Panc1 (cell line): ENCODE measurements around the gene FILIP1. TPM values are rescaled to one million over a fixed set of nuclear protein-coding genes. Genes with fewer than 3 reads are reported as not detected.

Source experiments
- ATAC-seq: fragments of 200-7000 bp; cut with Tn5 transposase; 2 replicates; pipeline ENCODE4 v1.9.1; 2020; ENCODE audit warnings: mild to moderate bottlenecking, moderate library complexity
- BruUV-seq: library from RNA; stranded (reverse); fragments of 400-500 nt; replicated peaks from 2 replicates; lab custom pipeline; 2021; lab: Mats Ljungman, UMichigan
- CTCF ChIA-PET: fragments of 300-600 bp; sonication (Branson Sonifier 250); formaldehyde crosslinking; loops from one replicate; lab custom pipeline; 2022; ENCODE audit warnings: antibody characterized with exemption; lab: Charles Lee
- POLR2A ChIA-PET: fragments of 300-600 bp; sonication (Branson Sonifier 250); formaldehyde crosslinking; loops from one replicate; lab custom pipeline; 2022; ENCODE audit warnings: antibody characterized with exemption; lab: Charles Lee
- DNase-seq: peaks from one replicate; pipeline ENCODE4 v3.0.0-alpha.2; 2010; ENCODE audit warnings: low read depth, low spot score
- H3K27ac ChIP-seq: 2 replicates; pipeline ENCODE4 v1.5.1; 2011; ENCODE audit warnings: mild to moderate bottlenecking, low read length, inconsistent platforms
- H3K27me3 ChIP-seq: fragments of 200-500 bp; sonication (Bioruptor generic); 2 replicates; pipeline ENCODE4 v1.6.0; 2014; ENCODE audit warnings: low read length, inconsistent platforms; ENCODE audit not compliant: control insufficient read depth, insufficient read depth
- H3K36me3 ChIP-seq: fragments of 200-500 bp; sonication (Bioruptor generic); 2 replicates; pipeline ENCODE4 v1.5.1; 2014; ENCODE audit warnings: inconsistent platforms, mild to moderate bottlenecking, low read length, moderate library complexity; ENCODE audit not compliant: control insufficient read depth, insufficient read depth
- H3K4me1 ChIP-seq: 2 replicates; pipeline ENCODE4 v1.5.1; 2011; ENCODE audit warnings: inconsistent platforms, mild to moderate bottlenecking, low read length, moderate library complexity; ENCODE audit not compliant: control insufficient read depth, insufficient read depth
- H3K4me3 ChIP-seq, 2 experiments: 2 replicates each; pipeline ENCODE4 v1.5.1; 2011 to 2012; ENCODE audit warnings: low read depth in 2 of 2, low read length in 2 of 2, mild to moderate bottlenecking in 2 of 2, inconsistent platforms in 1 of 2, moderate library complexity in 1 of 2
- H3K9me3 ChIP-seq: fragments of 200-500 bp; sonication (Bioruptor generic); 2 replicates; pipeline ENCODE4 v1.5.1; 2014; ENCODE audit warnings: low read depth, mild to moderate bottlenecking, inconsistent platforms, low read length, moderate library complexity; ENCODE audit not compliant: control insufficient read depth, insufficient read depth
- POLR2AphosphoS5 ChIP-seq: IDR thresholded peaks from 2 replicates; pipeline ENCODE4 v1.6.1; 2012; ENCODE audit warnings: mild to moderate bottlenecking, low read depth, low read length, moderate library complexity
- REST ChIP-seq, 2 experiments: IDR thresholded peaks; 2 replicates each; pipeline ENCODE4 v1.6.1; 2011 to 2012; ENCODE audit warnings: low read depth in 2 of 2, control low read depth in 1 of 2, low read length in 1 of 2, mild to moderate bottlenecking in 1 of 2, moderate library complexity in 1 of 2; ENCODE audit not compliant: insufficient read depth in 1 of 2
- SIN3A ChIP-seq: IDR thresholded peaks from 2 replicates; pipeline ENCODE4 v1.6.1; 2012; ENCODE audit warnings: low read depth, mild to moderate bottlenecking, low read length, moderate library complexity, borderline replicate concordance; ENCODE audit not compliant: insufficient read depth
- TCF7L2 ChIP-seq: IDR thresholded peaks from 2 replicates; pipeline ENCODE4 v1.6.1; 2011; ENCODE audit warnings: mild to moderate bottlenecking, low read depth, low read length, inconsistent platforms
- in situ Hi-C: cut with HindIII; loops from 2 replicates; pipeline ENCODE4 v1.10.0; 2016; ENCODE audit warnings: low sequenced_read_pairs, low pct_unique_long_range_greater_than_20kb
- intact Hi-C: fragments of 100-400 bp; cut with micrococcal nuclease; formaldehyde crosslinking; loops from one replicate; pipeline ENCODE4 v1.10.0; 2022; ENCODE audit not compliant: unreplicated experiment
- total RNA-seq: library from RNA; stranded (reverse); gene quantifications from one replicate; pipeline ENCODE4 v1.2.1, GENCODE V29; 2021; ENCODE audit not compliant: unreplicated experiment
- TF ChIP-seq, protein P1 (sequence below): fragments of 450-650 bp; IDR thresholded peaks from 2 replicates; pipeline ENCODE4 v1.5.1; 2017; ENCODE audit warnings: mild to moderate bottlenecking

The FILIP1 gene
- total RNA-seq, 1 experiment from 2014 or later, result 0.26 TPM

GRCh38 chr6:75382634-75382900 lies 111.0 kb downstream of the FILIP1 start:
- Histone ChIP-seq H3K27me3 (no peaks in the 10 kb centered on the region; the same call in 1 of the 2 replicates), H3K4me3 (no peak overlapping the region), H3K27ac (no peak overlapping the region), H3K36me3 (no peaks in the 10 kb centered on the region), H3K4me1 (no peaks in the 10 kb centered on the region), H3K9me3 (no peaks in the 10 kb centered on the region)
- DNase-seq (no peak), ATAC-seq (no peak)
- ChIA-PET CTCF (no interaction called here), POLR2A (no interaction called here)
- BruUV-seq, result no TSS peak
- TF ChIP-seq, protein P1, sequence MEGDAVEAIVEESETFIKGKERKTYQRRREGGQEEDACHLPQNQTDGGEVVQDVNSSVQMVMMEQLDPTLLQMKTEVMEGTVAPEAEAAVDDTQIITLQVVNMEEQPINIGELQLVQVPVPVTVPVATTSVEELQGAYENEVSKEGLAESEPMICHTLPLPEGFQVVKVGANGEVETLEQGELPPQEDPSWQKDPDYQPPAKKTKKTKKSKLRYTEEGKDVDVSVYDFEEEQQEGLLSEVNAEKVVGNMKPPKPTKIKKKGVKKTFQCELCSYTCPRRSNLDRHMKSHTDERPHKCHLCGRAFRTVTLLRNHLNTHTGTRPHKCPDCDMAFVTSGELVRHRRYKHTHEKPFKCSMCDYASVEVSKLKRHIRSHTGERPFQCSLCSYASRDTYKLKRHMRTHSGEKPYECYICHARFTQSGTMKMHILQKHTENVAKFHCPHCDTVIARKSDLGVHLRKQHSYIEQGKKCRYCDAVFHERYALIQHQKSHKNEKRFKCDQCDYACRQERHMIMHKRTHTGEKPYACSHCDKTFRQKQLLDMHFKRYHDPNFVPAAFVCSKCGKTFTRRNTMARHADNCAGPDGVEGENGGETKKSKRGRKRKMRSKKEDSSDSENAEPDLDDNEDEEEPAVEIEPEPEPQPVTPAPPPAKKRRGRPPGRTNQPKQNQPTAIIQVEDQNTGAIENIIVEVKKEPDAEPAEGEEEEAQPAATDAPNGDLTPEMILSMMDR, result no peak
- TF ChIP-seq POLR2AphosphoS5, result no peak
- TF ChIP-seq TCF7L2, result no peak
- TF ChIP-seq REST (IDR thresholded peaks at IDR 0.05; ENCODE audit: insufficient read depth in 1 of 2, low read depth in 2 of 2, low read length in 1 of 2), result no peak
- no peak for TF ChIP-seq SIN3A
- in situ Hi-C loops, result no loop called here
- intact Hi-C loops, result loop anchor here (5.0 kb wide), 1 partner anchor 35 kb away; no protein-coding TSS in a partner anchor

DNA sequence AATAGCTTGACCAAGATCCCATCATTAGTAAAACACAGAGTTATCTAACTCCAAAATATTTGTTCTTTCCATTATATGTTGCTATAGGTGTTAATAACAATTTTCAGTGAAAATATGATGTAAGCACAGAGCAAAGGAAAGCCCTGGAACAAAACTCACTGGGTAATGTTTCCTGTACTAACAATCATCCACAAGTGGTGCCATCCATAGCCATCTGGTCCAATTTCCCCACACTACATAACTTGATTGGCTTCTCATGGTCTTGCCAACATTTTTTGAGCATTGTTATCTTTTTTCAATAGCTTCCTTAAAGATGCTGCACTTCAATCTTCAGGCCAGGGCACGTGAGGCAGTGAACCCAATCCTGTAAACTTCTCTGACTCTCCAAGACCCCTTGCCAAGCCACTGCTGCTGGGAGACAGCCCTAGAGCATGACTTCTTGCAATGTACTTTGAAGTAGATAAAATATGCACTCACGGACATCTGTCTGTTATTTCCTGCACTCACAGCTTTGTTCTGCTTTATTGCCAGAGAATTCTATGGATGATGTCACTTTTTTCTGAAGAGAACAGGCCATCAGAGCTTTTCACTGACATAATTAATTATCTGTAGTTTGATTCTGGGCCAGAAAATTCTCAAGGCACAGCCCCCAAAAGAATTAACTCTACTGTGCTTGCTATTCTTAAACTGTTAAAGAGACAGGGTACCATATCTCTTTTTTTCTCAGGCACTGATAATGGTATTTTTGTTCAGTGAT lies 111.5 kb downstream of the FILIP1 start:
- Histone ChIP-seq H3K4me1 (no peaks in the 10 kb centered on the region), H3K27me3 (no peaks in the 10 kb centered on the region; the same call in 1 of the 2 replicates), H3K27ac (no peak overlapping the region), H3K4me3 (no peak overlapping the region), H3K36me3 (no peaks in the 10 kb centered on the region), H3K9me3 (no peaks in the 10 kb centered on the region)
- CTCF ChIA-PET, result no interaction called here
- DNase-seq (no peak), ATAC-seq (no peak)
- POLR2A ChIA-PET, result interaction anchor here (0.6 kb wide), 1 partner anchor 222 kb away, joined by 5 read pairs; no protein-coding TSS in a partner anchor
- intact Hi-C loops (loop anchor here (5.0 kb wide), 1 partner anchor 35 kb away; no protein-coding TSS in a partner anchor), in situ Hi-C loops (no loop called here)
- TF ChIP-seq SIN3A, result no peak
- no peak for TF ChIP-seq POLR2AphosphoS5
- no peak for TF ChIP-seq TCF7L2
- TF ChIP-seq, protein P1, result no peak
- TF ChIP-seq REST (IDR thresholded peaks at IDR 0.05; ENCODE audit: insufficient read depth in 1 of 2, low read depth in 2 of 2, low read length in 1 of 2), result no peak
- BruUV-seq, result no TSS peak
